AG04450 (cell line): ENCODE data around the gene WNT1. TPM values are rescaled to one million over a fixed set of nuclear protein-coding genes. Genes with fewer than 3 reads are reported as not detected.

ENCODE experiments used
- CTCF ChIA-PET: fragments of 300-600, 350-600 bp; formaldehyde crosslinking; extraction: SDS; loops from one replicate; lab custom pipeline; 2022; ENCODE audit warnings: antibody characterized with exemption, inconsistent platforms; lab: Charles Lee
- POLR2A ChIA-PET: fragments of 350-600 bp; formaldehyde crosslinking; extraction: SDS; loops from one replicate; lab custom pipeline; 2021; ENCODE audit warnings: antibody characterized with exemption, inconsistent platforms; lab: Yijun Ruan, JAX
- DNase-seq: peaks from one replicate; pipeline ENCODE4 v3.0.0-alpha.2; 2011; ENCODE audit warnings: low read depth, low spot score
- H3K27ac ChIP-seq: one replicate; pipeline ENCODE4 v1.5.1; 2012; ENCODE audit warnings: low read depth, low read length, control low read depth
- H3K27me3 ChIP-seq: one replicate; pipeline ENCODE4 v1.6.0; 2012; ENCODE audit warnings: low read length; ENCODE audit not compliant: control insufficient read depth, insufficient read depth
- H3K4me3 ChIP-seq: 2 replicates; pipeline ENCODE4 v1.5.1; 2011; ENCODE audit warnings: mild to moderate bottlenecking, low read depth, low read length, control low read depth
- H3K9me3 ChIP-seq: 2 replicates; pipeline ENCODE4 v1.5.1; 2012; ENCODE audit warnings: low read length; ENCODE audit not compliant: control insufficient read depth, insufficient read depth
- polyA plus RNA-seq: library from polyadenylated mRNA; depleted of rRNA; stranded (reverse); fragments of >200 nt; gene quantifications from 2 replicates; pipeline ENCODE4 v1.2.3, GENCODE V29; 2011
- TF ChIP-seq, protein P1 (sequence below): IDR thresholded peaks from 2 replicates; pipeline ENCODE4 v1.5.1; 2011; ENCODE audit warnings: low read depth, low read length, control low read depth, inconsistent platforms

The WNT1 gene
- polyA plus RNA-seq, 1 experiment = not detected

DNA sequence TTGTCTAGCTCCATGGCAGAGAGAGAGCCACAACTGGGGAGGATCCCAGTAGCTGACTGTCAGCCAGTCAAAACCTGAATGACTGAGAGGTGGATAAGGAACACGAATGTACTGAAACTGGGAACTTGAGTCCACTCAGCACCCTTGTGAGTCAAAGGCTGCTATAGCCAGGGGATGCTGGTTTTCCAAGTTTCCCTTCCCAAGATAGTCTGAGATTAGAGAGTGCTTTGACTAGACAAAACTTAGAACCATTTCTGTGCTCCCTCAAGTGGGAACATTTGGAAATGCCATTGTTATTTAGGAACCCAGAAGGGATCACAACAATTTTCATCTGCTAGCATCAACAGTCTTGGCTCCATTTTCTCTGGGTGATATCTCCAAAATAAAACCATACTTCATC lies 36.4 kb downstream of the WNT1 start:
- no peak for DNase-seq
- Histone ChIP-seq H3K27me3 (no peaks in the 10 kb centered on the region), H3K27ac (no peak overlapping the region), H3K9me3 (no peaks in the 10 kb centered on the region; the same call in 1 of the 2 replicates), H3K4me3 (no peak overlapping the region)
- TF ChIP-seq, protein P1, sequence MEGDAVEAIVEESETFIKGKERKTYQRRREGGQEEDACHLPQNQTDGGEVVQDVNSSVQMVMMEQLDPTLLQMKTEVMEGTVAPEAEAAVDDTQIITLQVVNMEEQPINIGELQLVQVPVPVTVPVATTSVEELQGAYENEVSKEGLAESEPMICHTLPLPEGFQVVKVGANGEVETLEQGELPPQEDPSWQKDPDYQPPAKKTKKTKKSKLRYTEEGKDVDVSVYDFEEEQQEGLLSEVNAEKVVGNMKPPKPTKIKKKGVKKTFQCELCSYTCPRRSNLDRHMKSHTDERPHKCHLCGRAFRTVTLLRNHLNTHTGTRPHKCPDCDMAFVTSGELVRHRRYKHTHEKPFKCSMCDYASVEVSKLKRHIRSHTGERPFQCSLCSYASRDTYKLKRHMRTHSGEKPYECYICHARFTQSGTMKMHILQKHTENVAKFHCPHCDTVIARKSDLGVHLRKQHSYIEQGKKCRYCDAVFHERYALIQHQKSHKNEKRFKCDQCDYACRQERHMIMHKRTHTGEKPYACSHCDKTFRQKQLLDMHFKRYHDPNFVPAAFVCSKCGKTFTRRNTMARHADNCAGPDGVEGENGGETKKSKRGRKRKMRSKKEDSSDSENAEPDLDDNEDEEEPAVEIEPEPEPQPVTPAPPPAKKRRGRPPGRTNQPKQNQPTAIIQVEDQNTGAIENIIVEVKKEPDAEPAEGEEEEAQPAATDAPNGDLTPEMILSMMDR = peak; percentile 48
- CTCF ChIA-PET = interaction anchor here (0.5 to 4.6 kb wide), 6 partner anchors 18 to 161 kb away, joined by 3 to 34 read pairs (median 5); partner anchors contain the start of gene ARF3
- POLR2A ChIA-PET = no interaction called here

- Histone ChIP-seq H3K4me3 (no peak overlapping the region), H3K27me3 (no peaks in the 10 kb centered on the region), H3K27ac (no peak overlapping the region), H3K9me3 (no peaks in the 10 kb centered on the region; the same call in 1 of the 2 replicates)
- DNase-seq = no peak
- ChIA-PET POLR2A (no interaction called here), CTCF (interaction anchor here (1.4 to 4.6 kb wide), 3 partner anchors 18 to 162 kb away, joined by 4 to 34 read pairs (median 6); no protein-coding TSS in a partner anchor)
- TF ChIP-seq, protein P1 = no peak
Observed at GRCh38 chr12:49015196-49015595, 37.1 kb downstream of the WNT1 start.

GRCh38 chr12:49017891-49018260 lies 39.8 kb downstream of the WNT1 start:
- peak overlapping the region; percentile 98 for H3K27ac ChIP-seq
- no peak for DNase-seq
- POLR2A ChIA-PET = interaction anchor here (0.9 to 1.0 kb wide), 3 partner anchors 12 to 205 kb away, joined by 3 to 5 read pairs (median 3); partner anchors contain the start of gene RHEBL1
- TF ChIP-seq, protein P1 = 0 out of 2 replicates have a peak, but pooled peaks have one; percentile 25
- H3K27me3 ChIP-seq = no peaks in the 10 kb centered on the region
- H3K9me3 ChIP-seq = no peaks in the 10 kb centered on the region; the same call in 1 of the 2 replicates
- H3K4me3 ChIP-seq = peak overlapping the region; percentile 94
- CTCF ChIA-PET = interaction anchor here (1.0 to 4.6 kb wide), 3 partner anchors 9 to 21 kb away, joined by 3 to 34 read pairs (median 4); no protein-coding TSS in a partner anchor

DNA sequence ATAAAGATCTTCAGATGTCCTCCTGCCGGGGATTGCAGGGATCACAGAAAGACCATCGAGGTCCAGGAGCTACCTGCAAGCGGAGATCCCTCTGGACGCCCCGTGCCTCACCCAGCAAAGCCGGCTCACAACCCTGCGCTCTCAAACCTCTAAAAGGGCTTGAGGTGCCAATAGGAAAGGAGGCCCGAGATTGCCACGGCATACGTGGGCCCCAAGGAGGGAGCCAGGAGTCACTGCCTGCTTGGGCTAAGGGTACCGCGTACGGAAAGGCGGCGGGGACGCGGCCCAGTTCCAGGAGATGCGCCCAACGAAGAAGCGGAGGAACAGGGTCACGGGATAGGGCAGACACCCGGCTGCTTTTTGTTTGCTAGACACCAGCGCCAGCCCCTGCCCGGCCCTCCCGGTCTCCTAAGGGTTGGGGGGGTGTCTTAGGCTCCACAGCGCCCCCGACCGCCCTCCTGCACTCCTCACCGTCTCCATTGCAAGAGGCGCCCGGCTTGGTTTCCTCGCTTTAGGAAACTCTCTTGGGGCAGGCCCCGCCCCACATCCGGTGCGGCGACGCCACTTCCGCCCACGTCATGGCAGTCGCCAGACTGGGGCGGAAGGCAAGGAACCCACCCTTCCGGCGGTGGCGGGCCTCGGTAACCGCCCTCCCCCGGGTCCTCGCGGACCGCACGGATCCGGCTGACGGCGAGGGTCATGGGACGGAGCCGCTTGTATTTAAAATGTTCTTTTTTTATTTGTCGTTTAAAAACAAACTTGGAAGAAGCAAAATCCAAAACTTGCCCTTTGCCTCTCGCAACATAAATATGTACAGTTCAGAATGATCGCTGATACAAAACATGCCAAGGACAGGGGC lies 40.4 kb downstream of the WNT1 start, which contains the start of gene PRKAG1:
TSS of gene PRKAG1 (minus strand) at position 516 of the 859 bp plus-strand sequence. CDS start at position 480, 36 bp downstream.
- H3K27me3 ChIP-seq = no peaks in the 10 kb centered on the region
- ChIA-PET POLR2A (interaction anchor here (0.5 to 1.0 kb wide), 5 partner anchors 11 to 205 kb away, joined by 3 to 5 read pairs (median 3); partner anchors contain the start of gene RHEBL1), CTCF (interaction anchor here (0.6 to 4.6 kb wide), 7 partner anchors 9 to 315 kb away, joined by 3 to 34 read pairs (median 7); no protein-coding TSS in a partner anchor)
- H3K4me3 ChIP-seq = peak within 1 kb of the TSS; percentile 94
- H3K9me3 ChIP-seq = no peaks in the 10 kb centered on the region; the same call in 1 of the 2 replicates
- DNase-seq = peak; percentile 92
- TF ChIP-seq, protein P1 = peak; percentile 63
- peak within 1 kb of the TSS; percentile 98 for H3K27ac ChIP-seq
